ENCODE data around the gene SSTR1. TPM values are rescaled to one million over a fixed set of nuclear protein-coding genes. Genes with fewer than 3 reads are reported as not detected.

Gene SSTR1
- polyA plus RNA-seq, 2 of the 4 experiments (the other 2 are of a cell fraction): not detected

DNA sequence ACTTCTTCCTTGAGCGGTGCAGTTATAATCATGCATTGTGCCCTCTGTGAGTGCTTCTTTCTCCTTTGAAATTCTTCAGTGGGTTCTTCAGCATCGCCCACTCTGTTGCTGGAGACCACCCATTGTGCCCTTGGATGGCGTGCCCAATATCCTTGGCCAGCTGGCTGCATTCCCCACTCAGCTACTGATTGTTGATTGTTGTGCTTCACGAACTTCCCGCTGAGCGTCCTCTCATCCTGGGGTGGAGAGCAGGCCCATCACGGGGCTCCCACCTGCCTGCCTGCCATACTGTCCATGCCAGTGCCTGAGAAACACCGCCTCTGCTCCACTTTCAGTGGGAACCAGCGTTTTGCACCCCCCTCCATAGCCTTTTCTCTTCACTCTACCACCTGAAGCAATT is 8.6 kb upstream of the SSTR1 start:
- no peaks in the 10 kb centered on the region for H3K4me1 ChIP-seq
- no peak for DNase-seq (ENCODE audit: low read depth in 1 of 2, low spot score in 1 of 2)
- ATAC-seq: no peak
- CTCF ChIA-PET: no interaction called here
- POLR2A ChIA-PET: no interaction called here
- WGBS (ENCODE audit: missing lambda C conversion rate): 19% methylated on average over 9 of the region's 9 CpGs
- TF ChIP-seq POLR2A (IDR thresholded peaks at IDR 0.05; ENCODE audit: low read length): no peak
- TF ChIP-seq NFE2L2 (conservative IDR thresholded peaks at IDR 0.05; ENCODE audit: low read length): no peak
- no peak for TF ChIP-seq CEBPB (IDR thresholded peaks at IDR 0.05)
- no peak for TF ChIP-seq KDM1A (IDR thresholded peaks at IDR 0.05; ENCODE audit: low read depth)
- TF ChIP-seq PHF8 (IDR thresholded peaks at IDR 0.05; ENCODE audit: borderline replicate concordance, low read depth): no peak
- no peak for TF ChIP-seq E2F6 (IDR thresholded peaks at IDR 0.05; ENCODE audit: borderline replicate concordance, low read depth)
- no peak for TF ChIP-seq HES2 (IDR thresholded peaks at IDR 0.05)
- no peak for TF ChIP-seq ESRRA (IDR thresholded peaks at IDR 0.05; ENCODE audit: borderline replicate concordance, low read length)
- TF ChIP-seq, protein P1, sequence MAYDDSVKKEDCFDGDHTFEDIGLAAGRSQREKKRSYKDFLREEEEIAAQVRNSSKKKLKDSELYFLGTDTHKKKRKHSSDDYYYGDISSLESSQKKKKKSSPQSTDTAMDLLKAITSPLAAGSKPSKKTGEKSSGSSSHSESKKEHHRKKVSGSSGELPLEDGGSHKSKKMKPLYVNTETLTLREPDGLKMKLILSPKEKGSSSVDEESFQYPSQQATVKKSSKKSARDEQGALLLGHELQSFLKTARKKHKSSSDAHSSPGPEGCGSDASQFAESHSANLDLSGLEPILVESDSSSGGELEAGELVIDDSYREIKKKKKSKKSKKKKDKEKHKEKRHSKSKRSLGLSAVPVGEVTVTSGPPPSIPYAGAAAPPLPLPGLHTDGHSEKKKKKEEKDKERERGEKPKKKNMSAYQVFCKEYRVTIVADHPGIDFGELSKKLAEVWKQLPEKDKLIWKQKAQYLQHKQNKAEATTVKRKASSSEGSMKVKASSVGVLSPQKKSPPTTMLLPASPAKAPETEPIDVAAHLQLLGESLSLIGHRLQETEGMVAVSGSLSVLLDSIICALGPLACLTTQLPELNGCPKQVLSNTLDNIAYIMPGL (CRISPR knock-in tag; IDR thresholded peaks at IDR 0.05; ENCODE audit: borderline replicate concordance): no peak
- no peak for TF ChIP-seq POLR2AphosphoS2 (conservative IDR thresholded peaks at IDR 0.05; ENCODE audit: low read length)
- TF ChIP-seq CHD4 (IDR thresholded peaks at IDR 0.05; ENCODE audit: borderline replicate concordance): no peak
- no peak for TF ChIP-seq ZFP36 (IDR thresholded peaks at IDR 0.05; ENCODE audit: borderline replicate concordance, partially characterized antibody)
- no peak for TF ChIP-seq EHMT2 (IDR thresholded peaks at IDR 0.05; ENCODE audit: low read depth)
- TF ChIP-seq MAFK (IDR thresholded peaks at IDR 0.05; ENCODE audit: partially characterized antibody): no peak
- TF ChIP-seq, protein P2, sequence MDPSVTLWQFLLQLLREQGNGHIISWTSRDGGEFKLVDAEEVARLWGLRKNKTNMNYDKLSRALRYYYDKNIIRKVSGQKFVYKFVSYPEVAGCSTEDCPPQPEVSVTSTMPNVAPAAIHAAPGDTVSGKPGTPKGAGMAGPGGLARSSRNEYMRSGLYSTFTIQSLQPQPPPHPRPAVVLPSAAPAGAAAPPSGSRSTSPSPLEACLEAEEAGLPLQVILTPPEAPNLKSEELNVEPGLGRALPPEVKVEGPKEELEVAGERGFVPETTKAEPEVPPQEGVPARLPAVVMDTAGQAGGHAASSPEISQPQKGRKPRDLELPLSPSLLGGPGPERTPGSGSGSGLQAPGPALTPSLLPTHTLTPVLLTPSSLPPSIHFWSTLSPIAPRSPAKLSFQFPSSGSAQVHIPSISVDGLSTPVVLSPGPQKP (IDR thresholded peaks at IDR 0.05; ENCODE audit: low read depth, low read length): no peak
- FAIRE-seq: no peak
- H3K27ac ChIP-seq: no peak overlapping the region
- no peaks in the 10 kb centered on the region for H3K9me3 ChIP-seq
- H3K4me3 ChIP-seq: no peak overlapping the region
- no peak overlapping the region for H3K4me2 ChIP-seq

- CTCF ChIA-PET: no interaction called here
- no peak overlapping the region for H3K4me2 ChIP-seq
- no peak for TF ChIP-seq FOXS1 (CRISPR knock-in tag; IDR thresholded peaks at IDR 0.05)
- TF ChIP-seq CEBPB (IDR thresholded peaks at IDR 0.05): no peak
- no peak for TF ChIP-seq JUN (IDR thresholded peaks at IDR 0.05)
- TF ChIP-seq TP53 (CRISPR knock-in tag; IDR thresholded peaks at IDR 0.05): no peak
- TF ChIP-seq HEYL (CRISPR knock-in tag; IDR thresholded peaks at IDR 0.05): no peak
- TF ChIP-seq BHLHE40 (IDR thresholded peaks at IDR 0.05; ENCODE audit: low read depth, low read length): no peak
These were observed 8.0 kb upstream of the SSTR1 start for GRCh38 chr14:38199739-38200138.

DNA sequence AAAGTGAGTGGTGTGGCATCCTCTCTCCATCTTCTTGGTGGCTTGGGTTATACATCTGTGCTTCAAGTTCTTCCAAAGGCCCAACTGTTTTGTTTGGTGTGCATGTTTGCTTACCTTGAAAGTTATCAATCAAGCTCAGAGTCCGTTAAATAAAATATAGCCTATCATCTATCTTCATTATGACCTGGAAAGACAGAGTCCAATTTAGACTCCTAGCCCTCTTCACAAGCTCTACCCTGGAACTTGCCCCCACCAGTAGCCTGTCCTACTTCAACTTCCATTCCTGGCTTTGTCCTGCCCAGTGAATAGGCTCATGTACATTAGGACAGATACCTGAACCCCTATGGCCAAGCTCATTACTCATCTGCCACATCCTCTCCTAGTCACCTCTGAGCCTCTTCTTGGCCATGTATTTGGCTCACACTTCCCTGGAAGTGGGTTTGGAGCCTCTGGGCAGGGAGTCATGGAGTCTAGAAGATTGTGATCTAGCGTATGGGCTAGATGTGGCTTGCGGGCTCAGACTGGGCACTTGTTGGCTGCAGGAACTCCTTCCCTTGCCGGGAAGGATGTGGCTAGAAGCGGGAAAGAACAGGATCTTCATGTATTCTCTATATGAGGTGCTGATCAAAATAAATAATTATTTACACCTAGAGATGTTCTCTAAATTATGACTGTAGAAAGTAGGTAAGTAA is 6.4 kb upstream of the SSTR1 start:
- no peak for FAIRE-seq
- H3K27ac ChIP-seq: no peak overlapping the region
- TF ChIP-seq KDM1A (IDR thresholded peaks at IDR 0.05; ENCODE audit: low read depth) (no peak), NPAS2 (CRISPR knock-in tag; IDR thresholded peaks at IDR 0.05; ENCODE audit: borderline replicate concordance) (no peak)
- 0 out of 3 replicates have a peak, but pooled peaks cover 5% of the 10 kb centered on the region for H3K9me3 ChIP-seq
- DNase-seq (ENCODE audit: low read depth in 1 of 2, low spot score in 1 of 2): no peak
- 39% methylated on average over 5 of the region's 5 CpGs for WGBS (ENCODE audit: missing lambda C conversion rate)
- POLR2A ChIA-PET: no interaction called here
- H3K4me1 ChIP-seq: no peaks in the 10 kb centered on the region
- no peak overlapping the region for H3K4me2 ChIP-seq
- ATAC-seq: no peak
- no peak overlapping the region for H3K4me3 ChIP-seq
- CTCF ChIA-PET: no interaction called here

More at GRCh38 chr14:38199739-38200138, 8.0 kb upstream of the SSTR1 start:
- POLR2A ChIA-PET: no interaction called here
- ATAC-seq (no peak), DNase-seq (ENCODE audit: low read depth in 1 of 2, low spot score in 1 of 2) (no peak), FAIRE-seq (no peak)
- no peaks in the 10 kb centered on the region for H3K9me3 ChIP-seq
- 17% methylated on average over 1 of the region's 1 CpG for WGBS (ENCODE audit: missing lambda C conversion rate)
- no peak overlapping the region for H3K27ac ChIP-seq
- H3K4me3 ChIP-seq: no peak overlapping the region
- no peaks in the 10 kb centered on the region for H3K4me1 ChIP-seq

Data from A549 (cell line).